GM21619 (cell line): ENCODE data around the gene SYNPO.
A peak's percentile ranks its signal among the peaks of the same experiment; 100 is the strongest.

Source experiments
- ATAC-seq: cut with Tn5 transposase; IDR thresholded peaks from one replicate; pipeline ENCODE4 v1.9.1; 2021; ENCODE audit not compliant: unreplicated experiment

Gene SYNPO

GRCh38 chr5:150624334-150625163, 15.9 kb upstream of the SYNPO start:
- peak; percentile 31 for ATAC-seq

- no peak for ATAC-seq
Measured at GRCh38 chr5:150625164-150625535, 15.3 kb upstream of the SYNPO start.

DNA sequence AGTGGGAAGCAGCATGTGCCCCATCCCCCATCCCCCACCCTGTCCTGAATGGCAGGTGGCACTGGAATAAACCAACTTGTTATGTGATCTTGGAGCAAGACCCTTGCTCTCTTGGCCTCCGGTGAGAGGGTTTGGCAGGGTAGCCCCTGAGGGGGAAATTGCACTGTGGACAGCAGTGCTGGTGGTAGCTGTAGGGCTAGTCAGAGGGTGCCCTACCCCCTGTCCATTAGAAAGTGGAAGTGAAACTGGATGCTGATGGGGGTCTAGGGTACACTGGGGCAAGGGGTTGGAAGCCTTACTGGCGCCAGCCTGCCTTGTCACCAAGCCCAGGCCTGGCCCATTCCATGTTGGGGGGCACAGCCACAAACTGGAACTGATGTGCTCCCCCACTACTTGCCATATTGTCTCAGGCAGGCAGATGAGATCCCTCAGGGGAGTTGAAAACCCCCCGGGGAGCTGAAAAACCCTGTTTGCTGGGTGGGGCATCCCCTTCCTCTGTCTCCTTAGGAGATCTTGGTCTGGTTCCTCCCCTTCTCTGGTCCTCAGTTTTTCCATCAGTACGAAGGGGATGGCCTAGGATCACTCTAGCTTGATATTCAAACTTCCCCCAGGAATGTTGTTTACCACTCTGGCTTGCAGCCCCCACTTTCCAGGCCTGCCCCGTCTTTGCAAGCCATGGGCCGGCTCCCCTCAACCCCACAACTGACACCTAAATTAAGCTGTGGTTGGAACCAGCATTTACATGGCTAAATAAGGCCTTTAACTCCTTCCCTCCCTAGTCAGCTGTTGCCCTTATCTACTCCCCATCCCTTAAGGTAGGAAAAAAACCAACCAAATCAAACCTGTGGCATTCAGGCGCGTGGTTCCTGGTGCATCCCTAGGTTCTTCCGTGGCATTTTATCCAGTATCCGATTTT, 14.4 kb upstream of the SYNPO start:
- peak; percentile 48 for ATAC-seq

DNA sequence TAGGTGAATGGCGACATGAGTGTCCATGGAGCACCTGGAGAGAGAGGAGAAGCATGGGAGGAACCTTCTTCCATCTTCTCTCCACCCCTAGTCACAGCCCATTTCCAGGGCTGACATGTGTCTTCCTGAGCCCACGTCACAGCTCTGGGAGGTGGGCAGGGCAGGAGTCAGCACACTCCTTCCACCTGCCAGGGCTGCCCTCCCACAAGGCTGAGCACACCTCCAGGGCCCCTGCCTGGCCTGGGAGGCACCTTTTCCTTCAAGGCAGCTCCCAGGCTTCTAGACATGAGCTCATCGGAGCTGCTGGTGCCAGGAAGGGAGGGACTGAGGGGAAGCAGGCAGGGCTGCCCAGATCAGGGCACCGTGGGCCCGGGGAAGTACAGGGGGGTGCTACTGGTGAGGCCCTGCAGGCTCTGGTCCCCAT, 13.6 kb upstream of the SYNPO start:
- no peak for ATAC-seq

GRCh38 chr5:150627731-150628545, 12.5 kb upstream of the SYNPO start:
- ATAC-seq: no peak

GRCh38 chr5:150628936-150629485, 11.4 kb upstream of the SYNPO start:
- ATAC-seq: no peak

- no peak for ATAC-seq
Measured at GRCh38 chr5:150630016-150630415, 10.4 kb upstream of the SYNPO start.

GRCh38 chr5:150630461-150631325, 9.8 kb upstream of the SYNPO start:
- ATAC-seq: no peak

- ATAC-seq: no peak
Measured at GRCh38 chr5:150631326-150631701, 9.1 kb upstream of the SYNPO start.

DNA sequence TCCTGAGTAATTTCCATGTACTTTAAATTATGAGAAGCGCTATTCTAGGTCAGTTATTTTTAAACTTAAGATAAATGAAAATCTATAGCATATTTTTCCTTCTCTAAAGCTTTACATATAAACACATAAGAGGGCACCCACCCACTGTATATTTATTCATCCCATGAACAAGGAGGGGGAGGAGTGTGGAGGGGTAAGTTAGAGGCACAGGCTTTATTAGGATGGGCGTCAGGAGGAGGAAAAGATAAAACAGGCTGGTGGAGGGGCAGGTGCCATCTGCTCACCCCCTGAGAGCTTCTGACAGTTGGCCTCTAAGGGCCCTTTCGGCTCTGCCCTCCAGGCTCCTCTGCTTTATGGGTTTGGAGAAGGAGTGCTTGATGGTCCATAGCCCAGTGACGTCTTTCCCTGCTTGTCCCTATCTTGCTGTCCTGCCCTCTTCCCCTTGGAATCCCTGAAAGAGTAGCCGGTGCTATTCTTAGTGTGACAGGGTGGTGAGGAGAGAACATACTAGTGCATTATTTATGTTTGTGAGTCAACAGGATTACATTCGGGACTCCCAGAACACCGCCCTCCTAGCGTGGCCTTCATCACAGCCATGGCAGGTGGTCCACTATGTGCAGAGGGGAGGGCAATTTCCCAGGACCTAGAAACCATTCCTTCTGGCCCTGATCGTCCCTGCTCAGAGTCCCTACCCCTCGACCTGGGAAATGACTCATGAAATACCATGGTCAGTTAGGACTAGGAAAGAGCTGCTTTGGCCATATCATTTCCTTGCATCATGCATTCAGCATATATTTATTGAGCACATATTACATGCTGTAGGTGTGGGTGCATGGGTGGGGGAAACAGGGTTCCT, 7.9 kb upstream of the SYNPO start:
- no peak for ATAC-seq

GRCh38 chr5:150633429-150633828, 7.0 kb upstream of the SYNPO start:
- no peak for ATAC-seq

DNA sequence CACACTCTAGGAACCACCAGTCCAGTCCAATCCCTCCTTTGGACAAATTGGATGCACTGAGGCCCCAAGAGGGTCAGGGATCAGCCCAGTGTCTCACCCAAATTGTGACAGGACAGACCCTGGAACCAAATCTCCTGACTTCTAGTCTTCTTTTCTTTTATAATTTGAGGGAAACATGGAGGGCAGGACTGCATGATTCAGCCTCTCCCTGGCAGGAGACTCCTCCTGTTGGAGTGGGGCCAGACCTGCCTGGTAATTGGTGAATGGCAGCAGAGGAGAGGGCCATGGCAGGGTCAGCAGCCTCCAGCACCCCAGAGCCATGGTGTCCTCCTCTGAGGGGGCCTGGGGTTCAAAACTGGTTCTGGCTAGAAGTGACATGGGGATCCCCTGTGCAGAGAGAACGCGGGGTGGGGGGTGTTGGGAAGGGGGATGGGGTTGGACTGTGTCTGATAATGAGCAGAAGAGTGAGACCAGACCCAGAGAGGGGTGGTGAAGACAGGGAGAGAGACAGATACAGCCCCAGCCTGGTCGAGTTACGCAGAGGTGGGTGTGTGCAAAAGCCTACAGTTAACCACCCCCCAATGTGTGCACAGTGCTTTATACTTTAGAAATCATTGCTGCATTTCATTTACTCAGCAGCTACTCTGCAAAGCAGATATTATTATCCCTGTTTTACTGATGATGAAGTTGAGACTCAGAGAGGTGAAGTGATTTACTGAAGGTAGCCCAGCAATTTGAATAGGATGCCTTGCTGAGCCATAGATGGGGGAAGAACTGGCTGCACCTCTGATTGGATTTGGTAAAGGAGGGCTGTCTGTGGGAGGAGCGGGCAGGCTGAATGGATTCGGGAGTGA, 3.8 kb upstream of the SYNPO start:
- ATAC-seq: no peak

- ATAC-seq: no peak
Measured at GRCh38 chr5:150637245-150638052, 3.0 kb upstream of the SYNPO start.

- ATAC-seq: no peak
Measured at GRCh38 chr5:150638053-150638444, 2.4 kb upstream of the SYNPO start.

GRCh38 chr5:150638488-150639376, 1.7 kb upstream of the SYNPO start:
- ATAC-seq: no peak

DNA sequence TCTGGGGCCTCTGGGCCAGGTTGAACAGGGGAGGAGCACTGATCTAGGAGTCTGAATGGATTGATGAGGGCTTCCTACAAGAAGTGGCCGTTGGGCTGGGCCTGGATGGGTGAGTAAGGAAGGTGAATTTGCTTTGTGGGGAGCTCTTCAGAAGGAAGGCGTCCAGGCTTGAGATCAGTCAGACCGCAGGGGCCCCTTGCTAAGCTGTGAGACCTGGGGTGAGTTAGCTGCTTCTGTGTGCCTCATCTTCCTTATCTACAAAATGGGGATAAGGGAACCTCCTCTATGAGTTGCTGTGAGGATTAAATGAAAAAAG, 1.1 kb upstream of the SYNPO start:
- no peak for ATAC-seq
